K562 (cell line): Measurements from ENCODE around the gene ACBD6. TPM values are rescaled to one million over a fixed set of nuclear protein-coding genes. Genes with fewer than 3 reads are reported as not detected.
A peak's percentile ranks its signal among the peaks of the same experiment; 100 is the strongest.

Source experiments
- ATAC-seq: fragments of 200-7000 bp; cut with Tn5 transposase; 3 replicates; pipeline ENCODE4 v1.9.1; 2020; ENCODE audit warnings: moderate library complexity
- BruUV-seq: library from RNA; stranded (reverse); fragments of 400-500 nt; replicated peaks from 2 replicates; lab custom pipeline; 2021; lab: Mats Ljungman, UMichigan
- CTCF ChIA-PET: fragments of 300-600 bp; formaldehyde crosslinking; extraction: SDS; loops from one replicate; lab custom pipeline; 2021; ENCODE audit warnings: low intra/inter-chr PET ratio; lab: Yijun Ruan, JAX
- POLR2A ChIA-PET: fragments of 300-600, 350-650 bp; sonication (Branson Sonifier 250); formaldehyde crosslinking; extraction: SDS; loops from one replicate; lab custom pipeline; 2021; ENCODE audit warnings: antibody characterized with exemption, inconsistent platforms; lab: Yijun Ruan, JAX
- DNase-seq, 4 experiments: peaks; one replicate each; pipeline versions ENCODE4 v3.0.0 to v3.0.0-alpha.2; 2011 to 2018; ENCODE audit warnings: low spot score in 3 of 4, mixed read lengths in 3 of 4; ENCODE audit errors: extremely low read depth in 1 of 4
- FAIRE-seq: peaks from 2 replicates; lab custom pipeline; 2011; peaks lifted over from hg19 to GRCh38; lab: Jason Lieb, UNC
- H2AFZ ChIP-seq: 2 replicates; pipeline ENCODE4 v1.6.0; 2011; ENCODE audit warnings: low read depth, low read length, control low read depth, inconsistent platforms
- H3K27ac ChIP-seq: fragments of 200-600 bp; 3 replicates; pipeline ENCODE4 v1.8.0; 2011; ENCODE audit warnings: low read depth, mild to moderate bottlenecking, control low read depth, inconsistent platforms, low read length, moderate library complexity, mixed read lengths; ENCODE audit errors: extremely low read depth
- H3K27me3 ChIP-seq, 2 experiments: fragments of 300-600 bp in 1 of 2; 2 replicates in 1 of 2; 3 replicates in 1 of 2; pipeline versions ENCODE4 v1.6.0 to v1.8.0; 2011; ENCODE audit warnings: inconsistent platforms in 2 of 2, low read length in 2 of 2, mild to moderate bottlenecking in 1 of 2, mixed read lengths in 1 of 2, moderate library complexity in 1 of 2; ENCODE audit not compliant: control insufficient read depth in 2 of 2, insufficient read depth in 2 of 2
- H3K36me3 ChIP-seq: fragments of 300-600 bp; 3 replicates; pipeline ENCODE4 v1.8.0; 2011; ENCODE audit warnings: mild to moderate bottlenecking, low read length, inconsistent platforms; ENCODE audit not compliant: control insufficient read depth, insufficient read depth
- H3K4me1 ChIP-seq, 2 experiments: fragments of 200-600 bp in 1 of 2; replicated peaks in 1 of 2; 2 replicates in 1 of 2; 3 replicates in 1 of 2; pipeline versions ENCODE4 v1.5.1 to v1.8.0; 2011; ENCODE audit warnings: inconsistent platforms in 2 of 2, low read length in 2 of 2, mild to moderate bottlenecking in 1 of 2, mixed read lengths in 1 of 2, moderate library complexity in 1 of 2; ENCODE audit not compliant: control insufficient read depth in 2 of 2, insufficient read depth in 2 of 2
- H3K4me2 ChIP-seq: 2 replicates; pipeline ENCODE4 v1.6.1; 2011; ENCODE audit warnings: low read length, control low read depth, inconsistent platforms, mixed read lengths; ENCODE audit not compliant: insufficient read depth
- H3K4me3 ChIP-seq: fragments of 200-600 bp; sonication (generic), shearing (Covaris generic); 2 replicates; pipeline ENCODE4 v1.5.1; 2016; ENCODE audit warnings: control low read depth, inconsistent platforms
- H3K79me2 ChIP-seq: fragments of 200-600 bp; 3 replicates; pipeline ENCODE4 v1.8.0; 2011; ENCODE audit warnings: low read length, inconsistent platforms; ENCODE audit not compliant: control insufficient read depth, insufficient read depth
- H3K9ac ChIP-seq, 2 experiments: 2 replicates each; pipeline versions ENCODE4 v1.6.0 to v1.6.1; 2011; ENCODE audit warnings: low read depth in 2 of 2, low read length in 2 of 2, control low read depth in 1 of 2, inconsistent platforms in 1 of 2, mild to moderate bottlenecking in 1 of 2, mixed read lengths in 1 of 2; ENCODE audit not compliant: insufficient read depth in 1 of 2
- H3K9me1 ChIP-seq: one replicate; pipeline ENCODE4 v1.6.0; 2011; ENCODE audit warnings: inconsistent platforms, mild to moderate bottlenecking, low read length, moderate library complexity; ENCODE audit not compliant: control insufficient read depth, insufficient read depth
- H3K9me3 ChIP-seq: replicated peaks from 2 replicates; pipeline ENCODE4 v1.5.1; 2011; ENCODE audit warnings: low read depth, low read length, inconsistent platforms; ENCODE audit not compliant: control insufficient read depth, insufficient read depth
- H4K20me1 ChIP-seq: replicated peaks from 2 replicates; pipeline ENCODE4 v1.6.1; 2011; ENCODE audit warnings: low read length, inconsistent platforms, mixed read lengths; ENCODE audit not compliant: control insufficient read depth, insufficient read depth
- CEBPB ChIP-seq: fragments of 450-650 bp; IDR thresholded peaks from 2 replicates; pipeline ENCODE4 v1.6.1; 2016; ENCODE audit warnings: missing genetic modification characterization, missing compliant biosample characterization
- MEF2A ChIP-seq: IDR thresholded peaks from 2 replicates; pipeline ENCODE4 v1.6.1; 2011; ENCODE audit warnings: low read depth, mild to moderate bottlenecking, low read length, moderate library complexity; ENCODE audit not compliant: control insufficient read depth
- MTF1 ChIP-seq: fragments of 250-450 bp; sonication (Bioruptor Pico); IDR thresholded peaks from 2 replicates; pipeline ENCODE4 v1.9.0; 2021; ENCODE audit warnings: moderate library complexity, mild to moderate bottlenecking, inconsistent platforms, borderline replicate concordance
- PTBP1 ChIP-seq: fragments of 200-400 bp; formaldehyde crosslinking; IDR thresholded peaks from 2 replicates; pipeline ENCODE4 v1.6.1; 2017; ENCODE audit warnings: low read depth, low read length
- SAFB2 ChIP-seq: fragments of 200-400 bp; formaldehyde crosslinking; IDR thresholded peaks from 2 replicates; pipeline ENCODE4 v1.6.1; 2018; ENCODE audit warnings: borderline replicate concordance, low read length, low read depth, moderate library complexity; ENCODE audit not compliant: severe bottlenecking
- ZNF140 ChIP-seq: fragments of 250-450 bp; sonication (Bioruptor Pico); IDR thresholded peaks from 2 replicates; pipeline ENCODE4 v1.8.0; 2021; ENCODE audit warnings: moderate library complexity, mild to moderate bottlenecking, inconsistent platforms
- WGBS: fragments of 100-300 bp; shearing (Covaris generic); methylation state at CpG from one replicate; pipeline ENCODE4 v1.1.6; 2016; ENCODE audit warnings: low coverage, mixed read lengths; ENCODE audit not compliant: insufficient coverage; ENCODE audit errors: missing lambda C conversion rate; 5-methylcytosine and 5-hydroxymethylcytosine counted together
- in situ Hi-C: fragments of 300-500 bp; cut with MboI; formaldehyde crosslinking; loops from 4 replicates; pipeline ENCODE4 v1.15.0; 2018; ENCODE audit warnings: inconsistent platforms, mixed read lengths
- intact Hi-C: fragments of 100-400 bp; cut with micrococcal nuclease; formaldehyde crosslinking; loops from 2 replicates; pipeline ENCODE4 v1.14.2; 2022
- polyA plus RNA-seq, 8 experiments: library from polyadenylated mRNA; depleted of rRNA in 4 of 8; stranded (reverse) in 5 of 8; unstranded in 3 of 8; fragments of >200 nt; fragmentation: Nextera tagmentation in 2 of 8; fragmentation: Illumina TruSeq in 1 of 8; extraction: Ambion mirVana in 2 of 8; extraction: Trizol in 1 of 8; gene quantifications; 2 replicates each; pipeline versions ENCODE4 v1.2.1 to v1.2.3, GENCODE V29; 2011 to 2014; ENCODE audit warnings: inconsistent platforms in 1 of 8, missing spikeins in 1 of 8
- total RNA-seq, 7 experiments: library from RNA; depleted of rRNA in 6 of 7; stranded (reverse); fragments of >200 nt in 6 of 7; fragmentation: Illumina TruSeq in 2 of 7; extraction: Trizol in 2 of 7; gene quantifications; 2 replicates each; pipeline versions ENCODE4 v1.2.1 to v1.2.3, GENCODE V29; 2011 to 2021; ENCODE audit warnings: low replicate concordance in 1 of 7
- TF ChIP-seq, protein P1 (sequence below): IDR thresholded peaks from 3 replicates; pipeline ENCODE4 v1.6.1; 2011; ENCODE audit warnings: borderline replicate concordance, mild to moderate bottlenecking; ENCODE audit not compliant: insufficient read length, insufficient read depth
- TF ChIP-seq, protein P2 (sequence below): fragments of 250-450 bp; sonication (Bioruptor Pico); IDR thresholded peaks from 2 replicates; pipeline ENCODE4 v1.8.0; 2022; ENCODE audit warnings: inconsistent platforms, mild to moderate bottlenecking, moderate library complexity, borderline replicate concordance
- TF ChIP-seq, protein P3 (sequence below), 3 experiments: fragments of 200-800 bp in 1 of 3; fragments of 250-450 bp in 1 of 3; fragments of 450-650 bp in 1 of 3; sonication (Bioruptor Pico) in 1 of 3; sonication (Bioruptor generic) in 1 of 3; formaldehyde crosslinking in 1 of 3; IDR thresholded peaks; 2 replicates each; pipeline versions ENCODE4 v1.6.1 to v1.8.0; 2016 to 2022; ENCODE audit warnings: mild to moderate bottlenecking in 2 of 3, missing genetic modification characterization in 2 of 3, missing compliant biosample characterization in 1 of 3, moderate library complexity in 1 of 3

Gene ACBD6
- total and polyA plus RNA-seq, 9 of the 15 experiments (the other 6 are each of a cell fraction or from before 2014, with no cell fraction given): 16.9 to 107 (median 77.7) TPM

DNA sequence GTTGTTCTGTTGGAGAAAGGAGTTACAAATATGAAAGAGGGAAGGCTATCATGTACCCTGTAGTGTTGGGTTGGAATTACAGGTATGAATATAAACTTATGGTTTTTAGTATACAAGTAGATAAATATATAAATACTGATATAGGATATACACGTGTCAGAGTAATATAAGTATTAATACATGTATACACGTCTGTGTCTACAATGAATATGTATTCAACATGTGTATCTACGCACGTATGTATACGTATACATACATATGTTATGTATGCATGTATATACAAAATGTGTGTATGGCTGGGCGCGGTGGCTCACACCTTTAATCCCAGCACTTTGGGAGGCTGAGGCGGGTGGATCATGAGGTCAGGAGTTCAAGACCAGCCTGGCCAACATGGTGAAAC lies 17.9 kb downstream of the ACBD6 start:
- peaks cover 10% of the 10 kb centered on the region; the same call in 1 of the 3 replicates for H3K79me2 ChIP-seq
- no peaks in the 10 kb centered on the region for H4K20me1 ChIP-seq
- H2AFZ ChIP-seq: no peak overlapping the region
- intact Hi-C loops (loop anchor here (5.0 kb wide), 1 partner anchor 117 kb away; no protein-coding TSS in a partner anchor), in situ Hi-C loops (loop anchor here (5.0 to 10.0 kb wide), 2 partner anchors 232 to 300 kb away; no protein-coding TSS in a partner anchor)
- H3K9me3 ChIP-seq: no peaks in the 10 kb centered on the region
- WGBS: 96% methylated on average over 8 of the region's 8 CpGs
- ChIA-PET CTCF (interaction anchor here (0.5 kb wide), 1 partner anchor 778 kb away, joined by 3 read pairs; no protein-coding TSS in a partner anchor), POLR2A (no interaction called here)
- FAIRE-seq: no peak
- no peak overlapping the region for H3K9ac ChIP-seq
- H3K9me1 ChIP-seq: no peaks in the 10 kb centered on the region
- no peak overlapping the region for H3K27ac ChIP-seq
- DNase-seq: no peak
- H3K27me3 ChIP-seq: no peaks in the 10 kb centered on the region
- no peak overlapping the region for H3K4me2 ChIP-seq
- H3K36me3 ChIP-seq: peaks cover 42% of the 10 kb centered on the region
- H3K4me1 ChIP-seq: no peaks in the 10 kb centered on the region
- no TSS peak for BruUV-seq
- no peak overlapping the region for H3K4me3 ChIP-seq
- no peak for ATAC-seq
- TF ChIP-seq MEF2A (no peak), CEBPB (tag) (no peak), PTBP1 (no peak), ZNF140 (CRISPR knock-in tag) (peak; percentile 77; the same call in 1 of the 2 replicates), SAFB2 (no peak), MTF1 (CRISPR knock-in tag) (peak; percentile 87; the same call in 1 of the 2 replicates)
- TF ChIP-seq, protein P1, sequence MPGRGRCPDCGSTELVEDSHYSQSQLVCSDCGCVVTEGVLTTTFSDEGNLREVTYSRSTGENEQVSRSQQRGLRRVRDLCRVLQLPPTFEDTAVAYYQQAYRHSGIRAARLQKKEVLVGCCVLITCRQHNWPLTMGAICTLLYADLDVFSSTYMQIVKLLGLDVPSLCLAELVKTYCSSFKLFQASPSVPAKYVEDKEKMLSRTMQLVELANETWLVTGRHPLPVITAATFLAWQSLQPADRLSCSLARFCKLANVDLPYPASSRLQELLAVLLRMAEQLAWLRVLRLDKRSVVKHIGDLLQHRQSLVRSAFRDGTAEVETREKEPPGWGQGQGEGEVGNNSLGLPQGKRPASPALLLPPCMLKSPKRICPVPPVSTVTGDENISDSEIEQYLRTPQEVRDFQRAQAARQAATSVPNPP: no peak
- TF ChIP-seq, protein P2, sequence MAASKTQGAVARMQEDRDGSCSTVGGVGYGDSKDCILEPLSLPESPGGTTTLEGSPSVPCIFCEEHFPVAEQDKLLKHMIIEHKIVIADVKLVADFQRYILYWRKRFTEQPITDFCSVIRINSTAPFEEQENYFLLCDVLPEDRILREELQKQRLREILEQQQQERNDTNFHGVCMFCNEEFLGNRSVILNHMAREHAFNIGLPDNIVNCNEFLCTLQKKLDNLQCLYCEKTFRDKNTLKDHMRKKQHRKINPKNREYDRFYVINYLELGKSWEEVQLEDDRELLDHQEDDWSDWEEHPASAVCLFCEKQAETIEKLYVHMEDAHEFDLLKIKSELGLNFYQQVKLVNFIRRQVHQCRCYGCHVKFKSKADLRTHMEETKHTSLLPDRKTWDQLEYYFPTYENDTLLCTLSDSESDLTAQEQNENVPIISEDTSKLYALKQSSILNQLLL: peak; percentile 92; the same call in 1 of the 2 replicates
- TF ChIP-seq, protein P3, sequence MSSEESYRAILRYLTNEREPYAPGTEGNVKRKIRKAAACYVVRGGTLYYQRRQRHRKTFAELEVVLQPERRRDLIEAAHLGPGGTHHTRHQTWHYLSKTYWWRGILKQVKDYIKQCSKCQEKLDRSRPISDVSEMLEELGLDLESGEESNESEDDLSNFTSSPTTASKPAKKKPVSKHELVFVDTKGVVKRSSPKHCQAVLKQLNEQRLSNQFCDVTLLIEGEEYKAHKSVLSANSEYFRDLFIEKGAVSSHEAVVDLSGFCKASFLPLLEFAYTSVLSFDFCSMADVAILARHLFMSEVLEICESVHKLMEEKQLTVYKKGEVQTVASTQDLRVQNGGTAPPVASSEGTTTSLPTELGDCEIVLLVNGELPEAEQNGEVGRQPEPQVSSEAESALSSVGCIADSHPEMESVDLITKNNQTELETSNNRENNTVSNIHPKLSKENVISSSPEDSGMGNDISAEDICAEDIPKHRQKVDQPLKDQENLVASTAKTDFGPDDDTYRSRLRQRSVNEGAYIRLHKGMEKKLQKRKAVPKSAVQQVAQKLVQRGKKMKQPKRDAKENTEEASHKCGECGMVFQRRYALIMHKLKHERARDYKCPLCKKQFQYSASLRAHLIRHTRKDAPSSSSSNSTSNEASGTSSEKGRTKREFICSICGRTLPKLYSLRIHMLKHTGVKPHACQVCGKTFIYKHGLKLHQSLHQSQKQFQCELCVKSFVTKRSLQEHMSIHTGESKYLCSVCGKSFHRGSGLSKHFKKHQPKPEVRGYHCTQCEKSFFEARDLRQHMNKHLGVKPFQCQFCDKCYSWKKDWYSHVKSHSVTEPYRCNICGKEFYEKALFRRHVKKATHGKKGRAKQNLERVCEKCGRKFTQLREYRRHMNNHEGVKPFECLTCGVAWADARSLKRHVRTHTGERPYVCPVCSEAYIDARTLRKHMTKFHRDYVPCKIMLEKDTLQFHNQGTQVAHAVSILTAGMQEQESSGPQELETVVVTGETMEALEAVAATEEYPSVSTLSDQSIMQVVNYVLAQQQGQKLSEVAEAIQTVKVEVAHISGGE (CRISPR knock-in tag; IDR thresholded peaks at IDR 0.05): peak in 1 of 3 experiments; percentile 42; a peak in 1 of 6 replicates
